ENCODE results near the gene CCDC127. TPM values are rescaled to one million over a fixed set of nuclear protein-coding genes. Genes with fewer than 3 reads are reported as not detected.
A peak's percentile ranks its signal among the peaks of the same experiment; 100 is the strongest.

CCDC127 gene
- total RNA-seq, 1 donor from 2014 or later = 6.5 TPM

DNA sequence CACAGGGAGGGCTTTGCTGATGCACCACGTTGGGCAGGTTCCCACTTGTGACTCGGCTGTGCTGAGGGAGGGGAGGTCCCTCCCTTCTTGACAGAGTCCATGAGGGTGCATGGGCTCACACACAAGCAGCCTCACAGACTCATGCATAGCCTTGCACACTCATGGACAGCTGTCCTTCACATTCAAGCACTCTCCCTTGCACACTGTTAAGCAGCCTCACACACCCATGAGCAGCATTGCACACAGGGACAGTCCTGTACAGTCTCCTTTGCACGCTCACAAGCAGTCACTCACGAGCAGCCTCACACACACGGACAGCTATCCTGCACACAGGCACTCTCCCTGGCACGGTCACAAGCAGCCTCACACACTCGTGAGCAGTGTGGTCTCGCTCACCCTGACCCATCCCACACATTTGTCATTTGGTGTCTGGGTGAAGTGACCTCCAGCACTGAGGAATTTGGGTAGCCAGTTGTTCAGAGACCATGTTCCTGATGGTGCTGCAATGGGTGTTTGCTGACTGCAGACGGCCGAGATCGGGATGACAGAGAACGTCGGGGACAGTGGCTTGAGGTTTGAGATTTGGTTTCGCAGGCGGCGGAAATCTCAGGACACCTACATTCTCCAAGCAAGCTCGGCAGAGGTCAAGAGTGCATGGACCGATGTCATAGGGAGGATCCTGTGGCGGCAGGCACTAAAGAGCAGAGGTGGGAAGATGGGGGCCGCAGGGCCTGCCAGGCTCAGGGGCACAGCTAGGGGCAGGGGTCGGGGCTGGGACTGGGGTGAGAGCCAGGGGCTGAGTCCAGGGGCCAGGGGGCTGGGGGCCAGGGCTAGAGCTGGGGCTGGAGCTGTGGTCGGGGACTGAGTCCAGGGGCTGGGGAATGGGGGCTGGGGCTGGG, 44.3 kb downstream of the CCDC127 start:
- DNase-seq (ENCODE audit: low spot score) = no peak

DNA sequence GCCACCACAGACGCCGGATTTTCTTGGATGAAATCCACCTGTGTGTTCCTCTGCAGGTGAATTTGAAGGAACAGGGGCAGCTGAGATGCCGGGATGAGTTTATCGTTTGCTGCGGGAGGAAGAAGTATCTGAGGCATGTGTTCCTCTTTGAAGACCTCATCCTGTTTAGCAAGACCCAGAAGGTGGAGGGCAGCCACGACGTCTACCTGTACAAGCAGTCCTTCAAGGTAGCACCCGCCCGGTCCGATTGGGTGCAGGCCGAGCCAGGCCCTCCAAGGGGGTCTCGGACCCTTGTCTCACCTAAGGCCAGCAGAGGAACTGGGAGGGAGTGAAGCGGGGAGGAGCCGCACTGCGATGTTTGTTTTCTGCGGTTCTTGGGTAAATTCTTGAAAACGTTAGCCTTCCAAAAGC, 45.1 kb downstream of the CCDC127 start:
- DNase-seq (ENCODE audit: low spot score) = no peak

DNA sequence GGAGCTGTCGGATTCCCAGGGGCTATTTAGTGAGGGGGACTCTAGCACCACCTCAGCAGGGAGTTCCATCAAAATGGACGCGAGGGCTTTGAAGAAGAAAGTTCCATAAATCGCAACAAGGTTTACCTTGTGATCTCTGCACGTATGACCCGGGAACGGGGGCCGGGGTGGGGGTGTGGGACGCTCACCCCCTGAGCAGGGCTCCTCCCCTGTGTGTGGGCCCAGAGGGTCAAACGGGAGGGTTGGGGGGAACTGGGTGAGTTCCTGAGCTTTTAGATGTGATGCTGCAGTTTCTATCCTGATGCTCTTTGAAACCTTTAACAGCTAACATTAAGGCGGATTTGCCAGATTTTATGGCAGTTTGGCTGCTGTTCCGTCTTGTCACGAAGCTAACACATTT, 45.5 kb downstream of the CCDC127 start:
- DNase-seq (ENCODE audit: low spot score) = peak; percentile 68

DNA sequence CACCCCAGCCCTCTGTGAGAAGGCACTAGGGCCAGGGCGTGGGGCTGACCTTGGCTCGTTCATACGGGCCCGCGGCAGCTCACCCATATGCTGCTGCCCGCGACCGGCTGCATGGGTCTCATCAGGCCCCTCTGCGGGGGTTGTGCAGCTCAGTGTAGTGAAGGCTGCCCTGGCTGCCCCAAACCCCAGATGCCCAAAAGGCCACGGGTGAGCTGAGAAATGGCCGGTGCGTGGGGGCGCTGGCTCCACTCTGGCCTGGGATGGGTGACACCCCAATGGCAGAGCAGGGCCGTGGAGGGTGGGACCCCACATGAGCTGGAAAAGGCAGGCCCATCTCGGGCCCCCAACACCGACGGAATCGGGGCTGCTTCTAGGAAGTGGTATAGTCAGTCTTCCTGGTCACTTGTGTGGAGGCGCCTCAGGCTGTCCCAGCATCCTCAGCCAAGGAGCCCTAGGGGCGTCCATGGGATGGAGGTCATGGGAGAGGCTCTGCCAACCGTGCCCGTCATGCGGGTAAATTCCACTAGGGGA, 46.1 kb downstream of the CCDC127 start:
- peak; percentile 87 for DNase-seq (ENCODE audit: low spot score)

DNA sequence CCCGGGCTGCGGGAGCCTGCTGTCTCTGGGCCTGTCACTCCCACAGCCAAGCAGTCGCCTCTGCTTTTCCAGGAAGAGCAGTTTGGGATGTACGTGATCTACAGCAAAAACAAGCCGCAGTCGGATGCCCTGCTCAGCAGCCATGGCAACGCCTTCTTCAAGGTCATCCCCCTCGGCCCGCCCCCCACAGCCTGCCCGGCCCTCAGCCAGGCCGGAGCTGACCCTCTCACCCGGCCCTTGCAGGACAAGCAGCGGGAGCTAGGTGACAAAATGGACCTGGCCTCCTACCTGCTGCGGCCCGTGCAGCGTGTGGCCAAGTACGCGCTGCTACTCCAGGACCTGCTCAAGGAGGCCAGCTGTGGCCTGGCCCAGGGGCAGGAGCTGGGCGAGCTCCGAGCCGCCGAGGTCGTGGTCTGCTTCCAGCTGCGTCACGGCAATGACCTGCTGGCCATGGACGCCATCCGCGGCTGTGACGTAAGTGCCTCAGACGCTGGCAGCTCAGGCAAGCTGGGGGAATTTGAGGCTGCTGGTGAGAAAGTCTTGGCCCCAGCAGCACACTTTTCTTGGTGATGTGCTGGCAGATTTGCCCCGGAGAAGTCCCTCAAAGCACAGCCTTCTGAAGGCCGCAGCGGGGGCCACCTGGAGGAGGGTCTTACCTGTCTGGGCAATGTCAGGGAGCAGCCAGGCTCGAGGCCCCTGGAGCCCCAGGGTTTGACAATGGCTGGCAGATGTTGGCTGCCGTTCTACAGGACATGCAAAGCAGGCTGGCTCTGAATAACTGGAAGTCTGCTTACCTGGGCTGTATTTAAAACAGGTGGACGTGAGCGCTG, 46.8 kb downstream of the CCDC127 start:
- DNase-seq (ENCODE audit: low spot score) = peak; percentile 83

DNA sequence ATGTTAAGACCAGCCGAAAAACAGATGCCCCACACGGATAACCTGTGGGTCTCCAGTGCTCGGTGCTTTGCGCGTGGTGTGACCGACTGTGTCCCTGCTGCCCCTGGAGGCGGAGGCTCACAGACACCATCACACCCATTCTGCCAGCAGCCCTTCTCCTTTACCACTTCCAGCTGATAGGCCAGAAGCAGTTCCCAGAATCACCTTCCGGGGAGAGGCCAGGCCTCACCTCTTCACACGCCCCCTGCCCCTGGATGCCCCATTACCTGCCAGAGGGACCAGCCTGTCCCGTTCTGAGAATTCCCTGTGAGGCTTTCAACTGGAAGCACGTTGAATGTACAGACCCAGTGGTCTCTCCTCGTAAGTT, 48.2 kb downstream of the CCDC127 start:
- no peak for DNase-seq (ENCODE audit: low spot score)

DNA sequence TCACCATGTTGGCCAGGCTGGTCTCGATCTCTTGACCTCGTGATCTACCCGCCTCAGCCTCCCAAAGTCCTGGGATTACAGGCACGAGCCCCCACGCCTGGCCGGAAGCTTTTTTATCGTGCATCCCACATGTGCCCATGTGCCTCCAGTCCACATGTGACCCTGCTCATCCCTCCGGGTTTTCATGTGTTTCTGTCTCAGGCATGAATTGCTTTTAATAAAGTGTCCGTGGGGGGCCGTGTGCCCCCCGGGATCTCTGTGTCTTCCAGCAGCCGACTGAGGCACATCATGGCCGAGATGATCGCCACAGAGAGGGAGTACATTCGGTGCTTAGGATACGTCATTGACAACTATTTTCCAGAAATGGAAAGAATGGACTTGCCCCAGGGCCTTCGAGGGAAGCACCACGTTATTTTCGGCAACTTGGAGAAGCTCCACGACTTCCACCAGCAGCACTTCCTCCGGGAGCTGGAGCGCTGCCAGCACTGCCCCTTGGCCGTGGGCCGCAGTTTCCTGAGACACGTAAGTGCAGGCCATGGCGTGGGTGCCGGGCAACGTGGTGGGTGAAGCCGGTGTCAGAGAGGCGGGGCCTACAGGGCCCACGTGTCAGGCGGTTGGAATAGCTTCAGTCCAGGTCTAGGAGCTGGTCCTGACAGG, 48.8 kb downstream of the CCDC127 start:
- DNase-seq (ENCODE audit: low spot score) = peak; percentile 93

DNA sequence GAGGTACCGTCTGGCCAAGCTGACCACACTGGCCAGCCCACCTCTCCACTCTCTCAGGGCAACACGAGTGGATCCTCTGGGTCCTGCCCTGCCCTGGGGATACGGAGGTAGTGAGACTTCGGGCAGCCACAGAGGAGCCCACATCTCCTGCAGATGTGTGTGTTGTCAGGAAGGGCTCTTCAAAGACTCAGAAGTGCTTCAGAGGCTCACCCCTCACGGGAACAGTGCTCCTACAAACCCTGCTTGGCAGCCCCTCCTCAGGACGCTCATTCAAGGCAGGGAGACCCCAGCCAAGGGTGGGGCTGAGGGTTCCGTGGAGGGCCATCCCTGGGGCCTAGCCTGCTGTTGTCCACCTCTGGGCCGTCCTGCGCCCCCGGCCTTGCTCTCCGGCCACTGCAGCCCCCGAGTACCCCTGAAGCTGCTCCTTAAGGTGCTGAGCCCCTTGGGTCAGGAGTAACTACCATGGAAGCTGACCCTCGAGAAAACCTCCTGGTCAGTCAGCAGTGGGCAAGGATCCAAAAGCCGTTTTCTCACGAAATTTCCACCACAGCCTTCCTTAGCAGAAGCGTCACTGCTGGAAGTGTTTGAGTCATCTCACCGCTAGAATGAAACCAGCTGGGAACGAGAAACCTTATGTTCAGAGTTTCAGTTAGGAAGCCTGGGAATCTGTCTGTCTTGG, 49.8 kb downstream of the CCDC127 start:
- DNase-seq (ENCODE audit: low spot score) = peak; percentile 55

DNA sequence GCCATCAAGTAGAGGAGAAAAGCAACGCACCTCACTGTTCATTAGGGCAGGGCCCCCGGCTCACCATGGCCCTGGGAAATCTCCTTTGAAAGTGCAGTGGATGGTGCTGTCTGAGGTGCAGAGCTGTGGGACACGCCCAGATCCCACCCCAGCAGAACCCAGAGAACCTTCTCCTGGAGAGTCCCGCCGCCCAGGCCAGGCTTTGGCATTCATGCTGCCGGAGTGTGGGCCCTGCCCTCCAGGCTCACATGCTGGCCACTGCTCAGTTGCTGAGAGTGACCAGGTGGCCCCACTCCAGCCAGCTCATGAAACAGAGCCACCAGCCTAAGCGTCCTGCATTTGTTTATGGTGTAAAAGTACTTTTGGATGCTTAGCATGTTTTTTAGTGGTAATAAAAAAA, 50.4 kb downstream of the CCDC127 start:
- DNase-seq (ENCODE audit: low spot score) = peak; percentile 41

DNA sequence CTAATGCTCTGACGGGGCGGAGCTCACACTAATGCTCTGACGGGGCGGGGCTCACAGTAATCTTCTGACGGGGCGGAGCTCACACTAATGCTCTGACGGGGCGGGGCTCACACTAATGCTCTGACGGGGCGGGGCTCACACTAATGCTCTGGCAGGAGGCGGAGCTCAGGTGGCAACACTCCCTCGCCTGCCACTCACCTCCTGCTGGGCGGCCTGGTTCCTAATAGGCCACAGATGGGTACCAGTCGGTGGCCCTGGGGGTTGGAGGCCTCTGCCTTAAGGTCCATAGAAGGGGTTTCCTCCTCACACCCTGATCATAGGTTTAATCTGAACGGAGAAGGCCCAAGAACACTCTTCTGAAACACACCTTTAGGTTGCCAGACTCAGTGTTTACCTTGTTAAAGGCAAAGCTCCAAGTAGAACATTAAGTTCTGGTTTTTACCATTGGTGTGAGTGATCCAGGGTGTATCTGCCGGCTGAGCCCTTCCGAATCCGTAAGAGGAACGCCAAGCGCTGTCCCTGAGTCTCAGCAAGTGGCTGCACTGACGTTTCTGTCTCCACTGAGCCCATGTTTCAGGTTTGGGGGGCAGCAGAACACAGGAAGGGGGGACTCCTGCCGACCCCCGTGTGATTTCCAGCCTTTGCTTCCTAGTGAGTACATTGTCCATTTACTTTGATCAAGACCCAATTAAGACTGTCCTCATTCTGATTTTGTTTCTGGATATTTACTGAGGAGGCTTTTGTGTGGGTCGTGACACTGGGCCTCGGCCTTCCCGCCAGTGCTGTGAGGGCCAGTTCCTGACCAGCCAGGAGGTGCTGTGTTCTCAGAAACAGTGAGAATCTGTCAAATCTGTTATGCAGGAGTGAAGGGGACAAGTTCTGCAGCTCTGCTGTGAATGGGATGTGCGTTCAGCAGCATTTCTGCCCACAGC, 51.2 kb downstream of the CCDC127 start:
- peak; percentile 62 for DNase-seq (ENCODE audit: low spot score)

DNA sequence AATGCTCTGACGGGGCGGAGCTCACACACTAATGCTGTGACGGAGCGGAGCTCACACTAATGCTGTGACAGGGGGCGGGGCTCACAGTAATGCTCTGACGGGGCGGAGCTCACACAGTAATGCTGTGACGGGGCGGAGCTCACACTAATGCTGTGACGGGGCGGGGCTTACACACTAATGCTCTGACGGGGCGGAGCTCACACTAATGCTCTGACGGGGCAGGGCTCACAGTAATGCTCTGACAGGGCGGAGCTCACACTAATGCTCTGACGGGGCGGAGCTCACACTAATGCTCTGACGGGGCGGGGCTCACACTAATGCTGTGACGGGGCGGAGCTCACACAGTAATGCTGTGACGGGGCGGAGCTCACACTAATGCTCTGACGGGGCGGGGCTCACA, 53.2 kb downstream of the CCDC127 start:
- DNase-seq (ENCODE audit: low spot score) = peak; percentile 4

DNA sequence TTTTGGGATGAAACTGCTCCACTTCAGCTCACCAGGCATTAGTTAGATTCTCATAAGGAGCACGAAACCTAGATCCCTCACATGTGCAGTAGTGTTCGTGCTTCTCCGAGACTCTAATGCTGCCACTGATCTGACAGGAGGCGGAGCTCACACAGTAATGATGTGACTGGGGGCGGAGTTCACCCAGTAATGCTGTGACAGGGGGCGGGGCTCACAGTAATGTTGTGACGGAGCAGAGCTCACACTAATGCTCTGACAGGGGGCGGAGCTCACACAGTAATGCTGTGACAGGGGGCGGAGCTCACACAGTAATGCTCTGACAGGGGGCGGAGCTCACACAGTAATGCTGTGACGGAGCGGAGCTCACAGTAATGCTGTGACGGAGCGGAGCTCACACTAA, 53.7 kb downstream of the CCDC127 start:
- peak; percentile 12 for DNase-seq (ENCODE audit: low spot score)

DNA sequence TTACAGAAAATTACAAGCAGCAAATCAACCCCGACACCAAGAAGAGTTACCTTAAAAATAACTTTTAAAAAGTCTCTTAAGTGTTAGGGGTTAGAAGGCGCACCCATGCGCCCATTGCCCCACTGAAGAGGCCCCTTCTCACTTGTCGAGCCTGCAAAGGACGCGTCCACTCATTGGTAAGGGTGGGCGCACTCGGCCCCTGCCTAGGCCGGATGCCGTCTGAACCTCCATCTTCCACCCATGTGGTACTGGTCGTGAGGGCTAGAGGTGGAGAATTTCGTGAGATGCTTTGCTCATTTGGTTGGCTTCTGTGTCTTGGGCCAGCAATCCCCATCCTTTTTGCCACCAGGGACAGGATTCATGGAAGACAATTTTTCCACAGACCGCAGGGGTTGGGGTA, 54.1 kb downstream of the CCDC127 start:
- DNase-seq (ENCODE audit: low spot score) = peak; percentile 59

DNA sequence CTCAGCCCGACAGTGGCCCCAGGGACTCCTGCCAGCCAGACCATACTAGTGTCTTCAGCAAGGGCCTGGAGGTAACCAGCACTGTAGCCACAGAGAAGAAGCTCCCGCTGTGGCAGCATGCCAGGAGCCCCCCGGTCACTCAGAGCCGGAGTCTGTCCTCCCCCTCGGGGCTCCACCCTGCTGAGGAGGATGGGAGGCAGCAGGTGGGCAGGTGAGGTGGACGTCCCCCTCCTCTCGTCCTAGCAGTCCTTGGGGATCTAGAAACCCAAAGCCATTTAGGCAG, 54.7 kb downstream of the CCDC127 start:
- peak; percentile 65 for DNase-seq (ENCODE audit: low spot score)

DNA sequence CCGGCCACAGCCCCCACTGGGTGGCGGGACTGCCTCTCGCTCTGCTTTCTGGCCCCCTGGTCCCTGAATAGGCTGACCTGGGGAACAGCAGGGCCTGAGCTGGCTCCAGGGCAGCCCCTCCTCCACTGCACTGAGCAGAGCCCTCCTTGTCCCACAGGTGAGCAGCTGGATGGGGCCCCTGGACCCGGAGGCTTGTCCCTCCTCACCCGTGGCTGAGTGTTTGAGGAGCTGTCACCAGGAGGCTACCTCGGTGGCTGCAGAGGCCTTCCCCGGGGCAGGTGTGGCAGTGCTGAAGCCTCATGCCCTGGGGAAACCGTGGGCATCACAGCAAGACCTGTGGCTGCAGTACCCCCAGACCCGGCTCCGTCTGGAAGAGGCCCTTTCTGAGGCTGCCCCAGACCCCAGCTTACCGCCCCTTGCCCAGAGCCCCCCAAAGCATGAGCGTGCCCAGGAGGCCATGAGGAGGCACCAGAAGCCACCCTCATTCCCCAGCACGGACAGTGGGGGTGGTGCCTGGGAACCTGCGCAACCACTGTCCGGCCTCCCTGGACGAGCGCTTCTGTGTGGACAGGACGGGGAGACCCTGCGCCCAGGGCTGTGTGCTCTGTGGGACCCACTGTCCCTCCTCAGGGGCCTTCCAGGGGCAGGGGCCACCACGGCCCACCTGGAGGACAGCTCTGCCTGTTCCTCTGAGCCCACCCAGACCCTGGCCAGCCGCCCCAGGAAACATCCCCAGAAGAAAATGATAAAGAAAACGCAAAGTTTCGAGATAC, 55.2 kb downstream of the CCDC127 start:
- peak; percentile 86 for DNase-seq (ENCODE audit: low spot score)

DNA sequence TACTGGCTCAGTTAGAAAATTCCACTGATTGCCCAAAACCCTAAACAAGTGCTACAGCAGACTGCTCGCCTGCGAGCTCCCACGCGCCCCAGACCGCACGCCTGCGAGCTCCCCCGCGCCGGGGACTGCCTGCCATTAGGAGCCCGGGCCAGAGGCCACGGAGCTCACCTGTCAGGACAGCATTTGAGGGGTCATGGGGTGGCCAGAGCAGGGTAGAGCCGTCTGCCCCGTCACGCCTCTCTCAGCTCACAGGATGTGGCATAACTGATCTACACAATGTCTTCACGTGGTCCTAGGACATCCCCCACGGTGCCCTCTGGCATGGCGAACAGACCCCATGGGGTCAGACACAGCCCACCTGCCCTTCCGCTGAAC, 55.8 kb downstream of the CCDC127 start:
- peak; percentile 83 for DNase-seq (ENCODE audit: low spot score)

DNA sequence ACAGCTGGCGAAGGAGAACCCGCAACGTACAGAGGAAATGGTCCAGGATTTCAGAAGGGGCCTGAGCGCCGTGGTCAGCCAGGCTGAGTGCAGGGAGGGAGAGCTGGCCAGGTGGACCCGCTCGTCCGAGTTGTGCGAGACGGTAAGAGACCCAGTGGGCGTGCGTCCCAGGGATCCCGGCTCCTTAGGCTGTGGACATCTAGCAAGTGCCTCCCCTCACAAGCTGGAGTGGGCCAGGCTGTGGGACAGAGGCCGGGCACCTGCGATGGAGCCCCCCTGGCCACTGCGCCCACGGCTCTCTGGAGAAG, 56.2 kb downstream of the CCDC127 start:
- peak; percentile 69 for DNase-seq (ENCODE audit: low spot score)

DNA sequence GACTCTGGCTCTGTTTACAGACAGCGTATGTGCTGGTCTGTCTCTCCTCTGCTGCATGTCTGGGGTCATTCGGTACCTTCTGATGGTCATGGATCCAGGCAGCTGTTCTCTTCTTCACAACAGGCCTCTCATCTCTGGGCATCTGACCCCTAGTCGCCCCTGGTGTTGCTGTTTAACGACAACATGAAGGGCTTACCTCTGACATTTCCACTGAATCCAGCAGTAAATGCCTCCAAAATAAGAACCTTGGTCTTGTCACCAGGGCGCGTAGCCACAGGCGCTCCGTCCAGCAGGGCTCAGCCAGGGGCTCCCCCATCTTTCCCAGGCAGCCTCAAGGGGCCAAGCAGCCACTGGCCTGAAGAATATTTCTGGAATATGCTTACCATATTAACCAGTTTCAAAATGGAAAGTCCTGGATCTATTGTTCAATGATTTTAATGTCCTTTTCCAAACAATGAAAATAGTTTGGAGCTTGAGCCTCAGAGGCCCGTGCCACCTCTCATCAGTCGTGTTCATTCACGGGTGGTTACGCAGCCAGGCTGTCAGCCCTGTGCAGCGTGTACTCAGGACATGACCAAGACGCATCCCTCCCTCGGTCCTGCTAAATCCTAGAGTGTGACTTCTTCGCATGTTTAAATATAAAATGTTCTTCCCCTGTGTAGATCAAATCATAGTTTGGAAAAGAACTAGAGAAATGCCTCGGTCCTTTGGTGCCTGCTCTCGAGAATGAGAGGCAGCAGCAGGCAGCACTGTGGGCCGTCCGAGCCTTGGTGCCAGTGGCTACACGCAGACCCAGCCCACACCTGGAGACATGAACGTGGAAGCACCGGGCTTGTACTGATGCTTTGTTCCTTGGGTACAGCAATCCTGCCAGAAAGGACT, 56.8 kb downstream of the CCDC127 start:
- peak; percentile 82 for DNase-seq (ENCODE audit: low spot score)

DNA sequence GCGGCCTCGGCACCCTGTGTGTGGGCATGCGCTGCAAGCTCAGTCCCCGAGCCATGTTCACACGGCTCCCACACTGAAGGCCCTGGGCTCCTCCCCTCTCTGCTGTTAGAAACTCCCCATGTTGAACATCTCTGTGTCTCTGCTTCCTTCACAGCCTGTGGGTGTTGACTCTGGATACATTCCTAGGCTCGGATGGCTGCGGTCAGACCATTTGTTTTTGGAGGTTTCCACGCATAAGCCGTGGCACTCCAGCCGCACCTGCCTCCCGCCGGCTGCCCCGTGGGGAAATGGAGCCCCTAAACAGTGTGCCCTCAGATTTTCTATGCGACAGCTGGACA, 57.8 kb downstream of the CCDC127 start:
- no peak for DNase-seq (ENCODE audit: low spot score)

All from mesenteric fat pad (tissue), 1 donor.